ENCODE results near the gene WWP2.
A peak's percentile ranks its signal among the peaks of the same experiment; 100 is the strongest.
"Not testable (repeated sequence)": the region's sequence is repeated elsewhere in the genome, so short reads cannot be mapped to it uniquely, and the experiment has no call there.

The WWP2 gene

GRCh38 chr16:69930117-69930776 lies 168.1 kb downstream of the WWP2 start:
- peak; percentile 0 for DNase-seq

GRCh38 chr16:69931631-69932030 lies 169.5 kb downstream of the WWP2 start:
- no peak for DNase-seq

GRCh38 chr16:69932228-69932627 lies 170.1 kb downstream of the WWP2 start:
- DNase-seq = no peak

- no peak for DNase-seq
Observed at GRCh38 chr16:69932691-69933392, 170.7 kb downstream of the WWP2 start.

GRCh38 chr16:69934044-69934443 lies 171.9 kb downstream of the WWP2 start:
- no peak for DNase-seq

- DNase-seq = no peak
Observed at GRCh38 chr16:69934751-69935150, 172.6 kb downstream of the WWP2 start.

GRCh38 chr16:69935278-69935711 lies 173.2 kb downstream of the WWP2 start:
- no peak for DNase-seq

- DNase-seq = no peak
Observed at GRCh38 chr16:69935740-69936139, 173.6 kb downstream of the WWP2 start.

GRCh38 chr16:69936252-69936651 lies 174.1 kb downstream of the WWP2 start:
- no peak for DNase-seq

- no peak for DNase-seq
Observed at GRCh38 chr16:69936751-69937211, 174.6 kb downstream of the WWP2 start.

GRCh38 chr16:69937465-69937951 lies 175.4 kb downstream of the WWP2 start:
- DNase-seq = no peak

GRCh38 chr16:69938981-69939820 lies 177.1 kb downstream of the WWP2 start:
- DNase-seq = no peak

- DNase-seq = no peak
Observed at GRCh38 chr16:69939821-69940585, 177.9 kb downstream of the WWP2 start.

GRCh38 chr16:69940676-69941075 lies 178.5 kb downstream of the WWP2 start:
- no peak for DNase-seq

GRCh38 chr16:69941251-69942098 lies 179.3 kb downstream of the WWP2 start:
- DNase-seq = no peak

- DNase-seq = no peak
Observed at GRCh38 chr16:69942099-69942491, 180.0 kb downstream of the WWP2 start.

GRCh38 chr16:69942627-69943170 lies 180.6 kb downstream of the WWP2 start:
- DNase-seq = no peak

- not testable (repeated sequence) for DNase-seq
Observed at GRCh38 chr16:69943241-69944036, 181.3 kb downstream of the WWP2 start.

GRCh38 chr16:69950411-69950810 lies 188.3 kb downstream of the WWP2 start:
- not testable (repeated sequence) for DNase-seq

GRCh38 chr16:69951017-69951671 lies 189.0 kb downstream of the WWP2 start, which contains the start of gene CLEC18A:
Gene CLEC18A (plus strand): TSS chr16:69951334. CDS start chr16:69951367, 33 bp downstream.
- DNase-seq = not testable (repeated sequence)

Data from NCI-H1105 treated with DMSO at 0.1 percent for 48 hours (cell line).